Measurements from ENCODE around the gene ABCG1.

Gene ABCG1

GRCh38 chr21:42252325-42252654 is 33.4 kb downstream of the ABCG1 start:
- no peak for DNase-seq

GRCh38 chr21:42252778-42253340 is 33.9 kb downstream of the ABCG1 start:
- no peak for DNase-seq

GRCh38 chr21:42253466-42253865 is 34.5 kb downstream of the ABCG1 start:
- DNase-seq = no peak

- no peak for DNase-seq
Observed at GRCh38 chr21:42254083-42254482, 35.1 kb downstream of the ABCG1 start.

- DNase-seq = no peak
Observed at GRCh38 chr21:42254651-42255601, 36.0 kb downstream of the ABCG1 start.

- no peak for DNase-seq
Observed at GRCh38 chr21:42255825-42256224, 36.9 kb downstream of the ABCG1 start.

GRCh38 chr21:42256316-42256715 is 37.4 kb downstream of the ABCG1 start:
- DNase-seq = no peak

- DNase-seq = no peak
Observed at GRCh38 chr21:42257091-42257765, 38.3 kb downstream of the ABCG1 start.

GRCh38 chr21:42258150-42258884 is 39.4 kb downstream of the ABCG1 start:
- DNase-seq = peak; percentile 48 to 84 (median 74)

GRCh38 chr21:42258885-42259407 is 40.0 kb downstream of the ABCG1 start:
- no peak for DNase-seq

GRCh38 chr21:42260121-42260520 is 41.2 kb downstream of the ABCG1 start:
- DNase-seq = no peak

GRCh38 chr21:42261829-42262200 is 42.9 kb downstream of the ABCG1 start:
- DNase-seq = no peak

- no peak for DNase-seq
Observed at GRCh38 chr21:42262831-42263231, 43.9 kb downstream of the ABCG1 start.

- no peak for DNase-seq
Observed at GRCh38 chr21:42263591-42264131, 44.7 kb downstream of the ABCG1 start.

GRCh38 chr21:42264245-42265195 is 45.6 kb downstream of the ABCG1 start:
- DNase-seq = no peak

GRCh38 chr21:42265231-42265812 is 46.4 kb downstream of the ABCG1 start:
- no peak for DNase-seq

- DNase-seq = peak in 2 of 6 experiments; percentile 18 to 21
Observed at GRCh38 chr21:42266971-42267556, 48.1 kb downstream of the ABCG1 start.

GRCh38 chr21:42269386-42269785 is 50.4 kb downstream of the ABCG1 start:
- peak in 2 of 6 experiments; percentile 9 to 23 for DNase-seq

GRCh38 chr21:42271065-42271464 is 52.1 kb downstream of the ABCG1 start:
- no peak for DNase-seq

- no peak for DNase-seq
Observed at GRCh38 chr21:42272109-42272962, 53.4 kb downstream of the ABCG1 start.
